DLD1 (cell line): ENCODE measurements around the gene LRRC4C.

Source experiments
- in situ Hi-C: cut with HindIII; loops from 2 replicates; pipeline ENCODE4 v1.10.0; 2017; ENCODE audit warnings: low sequenced_read_pairs

LRRC4C gene

DNA sequence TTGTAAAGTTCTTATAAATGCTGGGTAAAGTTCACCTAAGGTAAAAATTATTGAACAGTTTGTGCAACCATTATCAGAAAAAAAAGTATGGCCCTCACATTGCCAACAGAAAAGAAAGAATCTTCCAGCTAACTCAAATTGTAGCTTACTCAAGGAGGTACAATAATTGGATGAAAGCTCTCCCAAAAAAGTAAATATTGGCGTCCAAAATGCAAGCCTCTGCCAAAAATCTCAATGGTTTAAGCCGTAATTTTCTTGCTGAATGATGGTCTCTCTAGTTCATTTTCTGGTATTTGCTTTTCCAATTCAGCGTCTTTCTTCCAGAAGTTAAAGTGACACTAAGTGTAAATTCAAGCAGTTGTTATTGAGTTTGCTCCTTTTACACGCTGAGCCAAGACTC is 727.3 kb downstream of the LRRC4C start:
- in situ Hi-C loops: no loop called here

GRCh38 chr11:40722179-40722795 is 737.2 kb downstream of the LRRC4C start:
- in situ Hi-C loops: no loop called here

- in situ Hi-C loops: no loop called here
These were observed 742.9 kb downstream of the LRRC4C start for GRCh38 chr11:40716344-40717130.

DNA sequence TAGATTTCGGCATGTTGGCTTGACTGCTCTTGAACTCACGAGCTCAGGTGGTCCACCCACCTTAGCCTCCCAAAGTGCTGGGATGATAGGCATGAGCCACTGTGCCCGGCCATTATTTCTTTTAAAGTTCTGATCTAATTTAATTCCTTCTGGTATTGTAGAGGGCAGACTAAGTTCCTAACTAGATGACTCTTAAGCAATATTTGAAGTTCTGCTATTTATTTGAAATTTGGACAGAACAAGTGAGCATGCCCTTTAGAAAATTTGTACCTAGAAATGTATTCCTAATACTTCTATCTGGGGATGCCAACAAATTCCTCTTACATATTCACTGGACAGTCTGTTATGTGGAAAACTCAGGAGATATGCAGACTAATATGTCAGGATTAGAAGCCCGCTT is 746.4 kb downstream of the LRRC4C start:
- in situ Hi-C loops: no loop called here

DNA sequence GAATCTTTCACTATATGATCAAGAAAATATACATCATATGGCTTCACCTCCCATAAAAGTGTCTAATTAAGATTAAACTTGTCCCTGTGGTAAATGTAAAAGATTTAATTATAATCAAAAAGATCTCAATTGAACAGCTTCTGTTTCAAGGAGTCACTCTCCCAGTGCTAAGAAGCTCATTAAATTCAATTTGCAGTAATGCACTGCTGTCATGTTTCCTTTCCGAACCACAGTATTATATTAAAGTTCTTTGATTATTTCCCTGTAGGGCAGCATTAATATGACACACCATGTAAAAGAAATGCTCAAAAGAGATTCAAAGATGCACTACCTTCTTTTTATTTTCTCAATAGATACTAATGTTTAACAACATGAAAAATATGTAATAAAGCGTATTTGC is 758.4 kb downstream of the LRRC4C start:
- in situ Hi-C loops: no loop called here

DNA sequence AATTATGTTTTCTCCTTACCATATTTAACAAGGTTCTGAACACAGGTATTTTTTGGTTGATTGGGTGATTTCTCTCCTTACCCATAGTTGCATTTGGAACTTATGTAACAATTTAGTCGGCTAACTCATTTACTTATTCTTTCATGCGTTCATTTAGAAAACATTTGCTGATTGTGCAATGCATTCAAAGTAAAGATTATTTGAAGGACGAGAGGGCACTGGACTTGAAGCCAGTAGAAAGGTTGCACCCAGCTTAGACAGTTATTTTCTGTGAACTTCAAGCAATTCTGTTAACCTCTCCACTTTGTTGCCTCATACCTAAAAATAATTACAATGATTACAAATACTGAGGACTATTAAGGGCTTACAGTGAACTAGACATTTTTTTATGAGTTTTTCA is 769.6 kb downstream of the LRRC4C start:
- in situ Hi-C loops: no loop called here

DNA sequence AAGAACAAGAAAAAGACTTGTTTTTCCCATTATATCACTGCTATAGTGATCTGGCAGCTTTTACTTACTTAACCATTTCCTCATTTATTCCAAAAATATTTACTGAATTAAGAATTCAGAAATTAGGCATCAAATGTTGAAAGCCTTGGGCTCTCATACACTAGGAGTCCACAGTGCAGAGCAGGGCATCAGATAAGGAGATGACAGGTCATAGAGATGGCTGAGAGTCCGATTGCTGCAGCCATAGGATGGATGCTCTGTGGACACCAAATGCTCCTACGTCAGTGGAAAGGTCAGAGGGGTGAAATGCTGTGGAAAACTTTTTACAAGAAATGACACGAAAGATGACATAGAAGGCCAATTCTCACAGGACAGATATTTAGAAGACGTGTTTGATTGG is 771.1 kb downstream of the LRRC4C start:
- in situ Hi-C loops: no loop called here

- in situ Hi-C loops: no loop called here
These were observed 772.7 kb downstream of the LRRC4C start for GRCh38 chr11:40686765-40687164.

GRCh38 chr11:40683010-40683409 is 776.4 kb downstream of the LRRC4C start:
- in situ Hi-C loops: no loop called here

- in situ Hi-C loops: no loop called here
These were observed 780.2 kb downstream of the LRRC4C start for GRCh38 chr11:40679276-40679675.

DNA sequence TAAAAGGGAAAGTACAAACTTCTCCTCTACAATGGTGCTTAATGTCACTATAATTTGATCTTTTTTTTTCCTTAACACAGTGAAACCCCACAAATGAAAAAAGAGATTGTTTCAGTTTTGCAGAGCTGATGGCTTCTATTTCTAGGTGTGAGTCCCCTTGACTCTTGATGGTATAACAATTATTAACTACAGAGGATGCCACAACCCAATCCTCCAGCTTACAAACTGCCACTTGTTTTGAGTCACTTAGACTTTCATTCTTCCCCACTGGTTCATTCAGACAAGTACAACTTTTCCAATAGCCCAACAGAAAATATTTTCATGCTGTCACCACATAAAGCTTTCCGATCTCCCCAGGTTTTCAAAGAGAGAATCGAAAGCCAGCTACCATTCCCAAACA is 812.2 kb downstream of the LRRC4C start:
- in situ Hi-C loops: no loop called here

DNA sequence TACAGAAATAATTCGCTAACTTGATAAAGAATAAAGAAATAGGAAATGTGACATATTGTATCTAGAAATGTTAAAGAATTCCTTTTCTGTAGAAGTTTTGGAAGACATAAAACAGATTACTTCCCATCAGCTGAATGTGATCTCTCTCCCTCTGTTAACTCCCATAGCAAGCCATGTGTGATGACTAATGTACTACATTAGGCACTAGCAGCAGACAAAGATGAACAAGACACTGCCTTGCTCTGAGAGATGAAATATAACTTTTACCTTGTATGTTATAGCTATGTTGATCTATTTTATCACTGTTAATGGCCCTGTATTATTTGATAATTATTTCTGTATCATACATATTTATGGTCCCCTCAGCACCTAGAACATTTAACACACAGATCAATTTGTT is 817.2 kb downstream of the LRRC4C start:
- in situ Hi-C loops: no loop called here

GRCh38 chr11:40619654-40620053 is 839.8 kb downstream of the LRRC4C start:
- in situ Hi-C loops: no loop called here

- in situ Hi-C loops: no loop called here
These were observed 852.7 kb downstream of the LRRC4C start for GRCh38 chr11:40606800-40607199.

- in situ Hi-C loops: no loop called here
These were observed 856.4 kb downstream of the LRRC4C start for GRCh38 chr11:40602866-40603552.

- in situ Hi-C loops: no loop called here
These were observed 861.8 kb downstream of the LRRC4C start for GRCh38 chr11:40597546-40598113.

- in situ Hi-C loops: no loop called here
These were observed 886.1 kb downstream of the LRRC4C start for GRCh38 chr11:40573254-40573891.

DNA sequence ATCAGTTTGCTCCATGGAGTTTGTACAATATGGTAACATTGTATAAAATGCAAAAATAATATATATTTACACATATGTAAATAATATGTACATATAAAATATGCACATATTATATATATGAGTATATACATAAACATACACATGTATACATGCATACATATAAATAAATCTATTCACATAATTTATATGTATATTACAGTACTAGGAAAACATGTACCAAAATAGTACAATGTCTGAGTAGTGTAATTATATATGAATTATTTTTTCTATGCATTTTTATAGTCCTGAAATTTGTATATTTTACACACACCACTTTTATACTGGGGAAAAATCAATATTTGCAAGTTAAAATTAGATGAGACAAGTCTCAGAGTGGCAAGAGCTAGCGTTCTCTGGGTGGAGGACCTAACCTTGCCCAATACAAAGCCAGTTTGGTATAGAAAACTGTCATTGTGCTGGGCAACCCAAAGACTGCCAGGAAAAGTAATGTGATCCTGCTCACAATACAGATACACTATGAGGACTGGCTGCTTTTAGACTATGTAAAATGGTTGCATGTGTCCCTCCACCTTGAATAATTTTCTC is 889.4 kb downstream of the LRRC4C start:
- in situ Hi-C loops: no loop called here

- in situ Hi-C loops: no loop called here
These were observed 892.1 kb downstream of the LRRC4C start for GRCh38 chr11:40567392-40567791.

DNA sequence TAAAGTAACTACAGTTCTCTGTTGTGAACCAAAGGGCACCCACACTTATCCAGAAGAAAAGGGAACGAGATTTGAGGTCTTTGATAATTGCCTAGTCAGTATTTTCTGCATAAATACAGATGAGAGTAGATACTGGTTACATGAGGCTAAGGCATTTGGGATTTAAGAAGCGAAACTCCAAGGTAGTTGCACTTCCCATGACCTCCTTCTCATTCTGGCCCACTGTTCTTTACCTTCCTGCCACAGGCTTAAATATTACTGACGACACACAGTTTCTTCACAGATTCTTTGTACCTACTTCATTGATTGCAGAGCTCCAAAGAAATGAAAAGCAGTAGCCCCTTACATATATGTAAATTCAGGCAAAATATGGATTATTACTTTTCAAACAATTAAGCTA is 915.3 kb downstream of the LRRC4C start:
- in situ Hi-C loops: no loop called here

- in situ Hi-C loops: no loop called here
These were observed 916.6 kb downstream of the LRRC4C start for GRCh38 chr11:40542821-40543220.
